GM12873 (cell line): ENCODE results near the gene FGD4.

Experiments
- CTCF ChIP-seq: IDR thresholded peaks from 2 replicates; pipeline ENCODE4 v1.5.1; 2012; ENCODE audit warnings: low read depth, mild to moderate bottlenecking, moderate library complexity, low read length, control low read depth; ENCODE audit not compliant: insufficient read depth; ENCODE audit errors: missing control alignments

The FGD4 gene

GRCh38 chr12:32395026-32395425 is 4.3 kb upstream of the FGD4 start:
- TF ChIP-seq CTCF: no peak

- TF ChIP-seq CTCF: no peak
These were observed 1.7 kb upstream of the FGD4 start for GRCh38 chr12:32397696-32398095.

- no peak for TF ChIP-seq CTCF
These were observed 1.2 kb upstream of the FGD4 start for GRCh38 chr12:32398181-32398580.

- TF ChIP-seq CTCF: no peak
These were observed 465 bp upstream of the FGD4 start for GRCh38 chr12:32398816-32399369.

- TF ChIP-seq CTCF: no peak
These were observed 835 bp downstream of the FGD4 start for GRCh38 chr12:32400114-32400672.

GRCh38 chr12:32400866-32401265 is 1.5 kb downstream of the FGD4 start:
- no peak for TF ChIP-seq CTCF

GRCh38 chr12:32402170-32402569 is 2.8 kb downstream of the FGD4 start:
- TF ChIP-seq CTCF: no peak
